T-helper 1 cell treated with Interleukin-12 subunit alpha and Interleukin-12 subunit beta and Interleukin-4 antibody, amounts not matched to agents 30 μg/mL and 1 μg/mL, for 36 hours (primary cell): ENCODE data around the gene TTC28.

ENCODE experiments used
- H3K27ac Mint-ChIP-seq: one replicate; pipeline ENCODE4 v1.8.0; 2021; ENCODE audit warnings: mild to moderate bottlenecking, mixed read lengths
- H3K27me3 Mint-ChIP-seq: one replicate; pipeline ENCODE4 v1.8.0; 2021; ENCODE audit warnings: low read depth, mixed read lengths
- H3K36me3 Mint-ChIP-seq: one replicate; pipeline ENCODE4 v1.8.0; 2021; ENCODE audit warnings: low read depth, mixed read lengths
- H3K4me1 Mint-ChIP-seq: one replicate; pipeline ENCODE4 v1.8.0; 2021; ENCODE audit warnings: low read depth, mixed read lengths
- H3K4me3 Mint-ChIP-seq: one replicate; pipeline ENCODE4 v1.8.0; 2021; ENCODE audit warnings: mild to moderate bottlenecking, moderate library complexity, mixed read lengths
- H3K9me3 Mint-ChIP-seq: one replicate; pipeline ENCODE4 v1.8.0; 2021; ENCODE audit warnings: mixed read lengths

TTC28 gene

DNA sequence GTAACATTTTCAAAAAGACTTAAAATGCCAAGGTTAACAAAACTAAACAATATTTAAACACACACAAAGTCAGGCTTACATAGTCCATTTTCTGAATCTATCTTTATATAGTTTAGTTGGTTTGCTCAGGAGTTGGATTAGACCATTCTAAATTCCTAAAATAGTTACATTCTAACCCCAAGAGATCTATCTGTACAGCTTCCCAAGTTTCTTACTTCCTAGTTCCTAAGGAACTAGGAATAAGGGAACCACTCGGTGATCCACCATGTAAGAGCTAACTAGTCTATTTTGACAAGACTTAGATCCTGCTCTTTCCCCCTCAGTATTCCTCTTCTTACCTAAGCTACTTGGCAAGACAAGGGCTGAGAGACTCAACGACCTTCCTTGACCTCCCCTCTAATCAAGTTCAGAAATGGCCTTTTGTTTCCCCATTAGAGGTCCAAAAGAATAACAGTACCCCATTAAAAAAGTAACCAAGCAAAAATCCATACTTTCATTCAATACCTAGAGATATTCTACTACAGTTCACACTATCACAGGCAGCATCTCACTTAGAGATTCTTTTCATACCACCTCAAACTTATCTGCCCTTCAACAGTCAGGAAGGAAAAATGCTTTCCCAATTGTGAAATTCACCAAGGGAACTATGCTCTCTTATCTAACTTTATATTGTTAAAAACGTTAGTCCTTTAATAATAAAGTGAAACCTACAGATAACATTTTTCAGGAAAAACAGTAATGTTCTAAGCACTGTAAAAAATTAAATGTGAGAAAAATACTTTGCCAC is 253.1 kb downstream of the TTC28 start:
- no peaks in the 10 kb centered on the region for H3K27me3 Mint-ChIP-seq
- no peak overlapping the region for H3K27ac Mint-ChIP-seq
- H3K9me3 Mint-ChIP-seq: no peaks in the 10 kb centered on the region
- H3K4me1 Mint-ChIP-seq: no peaks in the 10 kb centered on the region
- no peaks in the 10 kb centered on the region for H3K36me3 Mint-ChIP-seq
- H3K4me3 Mint-ChIP-seq: no peak overlapping the region

DNA sequence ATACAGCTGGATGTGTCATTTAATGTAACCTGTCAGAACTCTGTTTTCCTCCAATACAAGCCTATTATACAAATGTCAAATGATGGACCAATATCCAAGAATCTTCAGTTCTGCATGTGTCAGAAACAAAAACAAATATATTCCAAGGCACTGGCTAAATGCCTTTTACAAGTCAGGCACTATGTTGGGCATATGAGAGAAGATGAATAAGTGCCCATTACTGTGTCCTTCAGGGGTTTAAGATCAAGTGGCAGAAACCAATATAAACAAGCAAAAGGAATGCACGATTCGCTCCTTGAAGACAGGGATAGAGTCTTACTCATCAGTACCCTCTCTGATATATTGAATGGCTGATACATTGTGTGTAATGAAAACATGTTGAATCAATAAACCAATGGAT is 254.4 kb downstream of the TTC28 start:
- Mint-ChIP-seq H3K36me3 (no peaks in the 10 kb centered on the region), H3K27ac (no peak overlapping the region)

DNA sequence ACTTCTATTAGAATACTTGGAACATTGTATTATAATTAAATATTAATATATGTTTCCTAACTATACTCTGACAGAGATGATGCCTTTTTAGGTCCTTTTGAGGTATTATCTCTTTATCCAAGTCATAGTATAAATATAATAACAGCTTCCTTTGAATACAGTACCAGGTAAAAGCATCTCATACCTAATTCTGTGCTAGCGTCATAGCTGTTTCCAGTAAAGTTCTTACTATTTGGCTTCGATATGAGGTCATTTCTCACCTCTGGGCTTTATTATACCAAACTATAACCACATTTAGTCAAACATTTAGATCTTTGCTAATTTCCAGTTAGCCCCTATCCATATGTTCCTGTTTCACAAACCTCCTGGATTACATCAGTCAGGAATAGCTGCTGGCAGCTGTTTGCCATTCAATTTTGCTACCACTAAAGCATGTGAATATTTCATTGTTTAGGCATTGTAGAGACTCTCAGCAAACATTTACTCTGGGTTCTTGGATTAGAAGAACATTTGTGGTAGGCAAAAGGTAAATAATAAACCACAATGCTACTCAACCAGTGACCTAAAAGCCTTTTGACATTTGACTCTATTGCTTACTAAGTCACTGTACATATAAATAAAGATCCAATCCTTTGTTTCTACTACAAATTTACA is 255.1 kb downstream of the TTC28 start:
- H3K27ac Mint-ChIP-seq: no peak overlapping the region
- no peaks in the 10 kb centered on the region for H3K9me3 Mint-ChIP-seq
- H3K4me1 Mint-ChIP-seq: no peaks in the 10 kb centered on the region
- no peaks in the 10 kb centered on the region for H3K36me3 Mint-ChIP-seq
- no peak overlapping the region for H3K4me3 Mint-ChIP-seq
- no peaks in the 10 kb centered on the region for H3K27me3 Mint-ChIP-seq

More for the DNA sequence above, 254.4 kb downstream of the TTC28 start:
- Mint-ChIP-seq H3K27me3 (no peaks in the 10 kb centered on the region), H3K4me3 (no peak overlapping the region), H3K4me1 (no peaks in the 10 kb centered on the region), H3K9me3 (no peaks in the 10 kb centered on the region)

DNA sequence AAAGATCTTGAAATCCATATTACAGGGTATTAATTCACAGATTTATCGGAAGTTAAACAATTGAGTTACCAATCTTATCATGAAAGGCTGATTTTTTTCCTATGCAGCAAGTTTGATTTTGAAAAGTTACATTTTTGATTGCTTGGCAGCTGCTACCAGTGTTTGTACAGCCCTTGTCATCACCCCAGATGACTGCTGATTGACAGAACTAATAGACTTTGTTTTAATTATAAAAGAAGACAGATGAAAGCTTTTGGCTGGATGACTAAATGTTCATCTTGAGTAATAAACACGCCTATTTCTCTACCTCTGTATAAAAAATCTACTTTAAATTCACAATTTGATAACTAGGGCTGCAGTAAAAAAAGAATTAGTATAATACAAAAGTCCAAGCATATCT is 259.7 kb downstream of the TTC28 start:
- Mint-ChIP-seq H3K27ac (no peak overlapping the region), H3K27me3 (no peaks in the 10 kb centered on the region), H3K4me3 (no peak overlapping the region), H3K4me1 (no peaks in the 10 kb centered on the region), H3K9me3 (no peaks in the 10 kb centered on the region), H3K36me3 (no peaks in the 10 kb centered on the region)

DNA sequence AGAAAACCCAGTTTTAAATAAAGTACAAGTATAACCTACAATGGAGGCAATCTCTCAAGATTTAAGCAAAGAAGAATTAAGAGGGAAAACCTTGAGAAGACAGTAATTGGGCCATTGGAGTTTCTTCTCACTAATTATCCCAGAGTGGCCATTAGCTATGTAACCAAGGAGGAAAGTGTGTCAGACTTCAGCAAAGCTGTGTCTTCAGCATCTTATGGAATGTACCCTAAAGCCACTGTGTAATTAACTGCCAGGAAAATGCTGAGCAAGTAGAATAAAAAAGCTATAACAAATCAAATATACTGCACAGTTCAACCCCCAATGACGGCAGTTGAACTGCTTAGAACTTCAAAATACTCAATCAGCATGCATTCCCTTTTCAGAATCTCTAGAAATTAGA is 261.6 kb downstream of the TTC28 start:
- Mint-ChIP-seq H3K9me3 (no peaks in the 10 kb centered on the region), H3K36me3 (no peaks in the 10 kb centered on the region), H3K27ac (no peak overlapping the region), H3K4me3 (no peak overlapping the region), H3K4me1 (no peaks in the 10 kb centered on the region), H3K27me3 (no peaks in the 10 kb centered on the region)

DNA sequence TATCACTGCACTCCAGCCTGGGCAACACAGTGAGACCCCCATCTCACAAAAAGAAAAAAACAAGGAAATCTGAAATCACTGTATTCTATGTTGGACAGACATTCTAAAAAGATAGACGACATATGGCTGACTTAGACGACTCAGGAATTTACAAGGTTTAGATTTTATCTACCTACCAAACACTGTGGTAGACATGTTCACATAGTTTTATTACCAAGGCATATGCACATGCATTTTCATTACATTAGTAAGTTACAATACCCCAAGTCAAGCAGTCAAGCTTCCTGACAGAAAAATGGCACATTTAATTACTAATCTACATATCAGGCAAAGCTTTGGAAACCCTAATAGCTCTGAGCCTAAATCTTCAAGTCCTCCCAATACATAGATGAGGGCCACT is 262.2 kb downstream of the TTC28 start:
- H3K4me1 Mint-ChIP-seq: no peaks in the 10 kb centered on the region
- no peaks in the 10 kb centered on the region for H3K27me3 Mint-ChIP-seq
- no peaks in the 10 kb centered on the region for H3K9me3 Mint-ChIP-seq
- H3K4me3 Mint-ChIP-seq: no peak overlapping the region
- no peaks in the 10 kb centered on the region for H3K36me3 Mint-ChIP-seq
- H3K27ac Mint-ChIP-seq: no peak overlapping the region

DNA sequence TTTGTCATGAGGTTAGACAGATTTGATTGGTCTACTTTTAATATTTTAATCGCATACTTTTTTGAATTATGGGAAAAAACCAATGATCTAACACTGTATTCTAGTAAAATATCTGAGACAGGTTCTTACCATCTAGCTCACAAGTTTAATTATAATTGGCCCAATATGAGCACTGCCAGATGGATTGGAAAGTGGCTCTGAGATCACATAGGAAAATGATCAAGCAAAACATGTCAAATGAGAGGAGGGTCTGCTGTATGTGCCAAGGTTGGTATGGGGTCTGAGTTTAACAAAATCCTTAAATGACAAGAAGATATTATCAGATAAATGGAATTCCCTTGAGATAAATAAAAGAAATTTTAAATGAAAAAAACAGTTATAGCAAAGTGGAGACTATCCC is 264.7 kb downstream of the TTC28 start:
- Mint-ChIP-seq H3K36me3 (no peaks in the 10 kb centered on the region), H3K27ac (no peak overlapping the region), H3K4me1 (no peaks in the 10 kb centered on the region), H3K4me3 (no peak overlapping the region), H3K27me3 (no peaks in the 10 kb centered on the region), H3K9me3 (no peaks in the 10 kb centered on the region)

DNA sequence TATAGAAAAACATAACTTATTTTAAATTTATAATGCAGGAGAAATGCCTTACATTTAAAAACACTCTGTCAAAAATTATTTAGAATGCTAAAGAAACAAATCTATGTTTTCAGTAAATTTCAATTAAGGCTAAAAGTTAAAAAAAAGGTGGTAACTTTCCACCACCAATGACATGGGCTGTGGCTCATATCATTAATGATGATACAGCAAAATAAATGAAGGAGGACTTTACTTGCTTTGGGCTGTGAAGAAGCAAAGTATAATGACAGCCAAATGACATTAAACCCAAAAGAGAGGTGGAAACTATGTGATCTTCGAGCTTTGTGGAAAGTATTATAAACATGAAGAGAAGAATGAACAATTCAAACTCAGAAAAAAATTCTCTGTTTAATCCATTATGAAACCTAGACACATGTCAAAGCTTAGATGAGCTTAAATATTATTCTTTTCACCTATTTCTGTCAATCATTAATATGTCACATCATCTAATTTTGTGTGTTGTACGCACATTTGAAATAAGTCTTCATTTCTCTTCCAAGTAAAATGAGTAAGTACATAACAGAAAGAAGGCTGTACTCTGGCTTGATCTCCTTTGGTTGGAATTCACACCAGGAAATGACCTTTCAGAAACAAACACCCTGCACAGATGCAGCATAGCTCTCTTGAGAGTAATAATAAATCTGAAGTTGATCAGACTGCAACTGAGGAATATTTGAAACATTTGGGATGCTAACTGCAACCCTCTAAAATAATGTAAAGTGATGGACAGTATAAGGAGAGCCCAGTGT is 265.8 kb downstream of the TTC28 start:
- Mint-ChIP-seq H3K4me3 (no peak overlapping the region), H3K36me3 (no peaks in the 10 kb centered on the region), H3K9me3 (no peaks in the 10 kb centered on the region), H3K27me3 (no peaks in the 10 kb centered on the region), H3K4me1 (peaks cover 1% of the 10 kb centered on the region), H3K27ac (no peak overlapping the region)

DNA sequence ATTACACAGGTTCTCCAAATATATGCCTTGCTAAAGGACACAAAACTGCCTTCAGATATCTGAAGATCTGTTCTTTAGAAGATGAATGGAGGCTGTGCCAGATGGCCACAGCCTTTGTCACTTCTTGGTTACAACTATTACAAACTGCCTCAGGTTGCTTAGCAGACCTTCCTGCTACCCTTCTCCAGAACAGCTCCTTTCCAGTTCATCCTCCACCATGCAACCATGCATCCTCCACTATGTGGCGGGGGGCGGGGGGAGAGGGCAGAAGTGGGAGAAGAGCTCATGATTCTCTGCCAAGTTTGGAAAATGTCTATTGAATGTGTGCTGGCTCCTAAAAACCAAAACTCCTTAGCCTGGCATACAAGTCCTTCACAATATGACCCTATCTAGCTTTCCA is 267.5 kb downstream of the TTC28 start:
- no peaks in the 10 kb centered on the region for H3K9me3 Mint-ChIP-seq
- H3K4me3 Mint-ChIP-seq: no peak overlapping the region
- H3K4me1 Mint-ChIP-seq: peaks cover 1% of the 10 kb centered on the region
- H3K27me3 Mint-ChIP-seq: no peaks in the 10 kb centered on the region
- no peak overlapping the region for H3K27ac Mint-ChIP-seq
- no peaks in the 10 kb centered on the region for H3K36me3 Mint-ChIP-seq

DNA sequence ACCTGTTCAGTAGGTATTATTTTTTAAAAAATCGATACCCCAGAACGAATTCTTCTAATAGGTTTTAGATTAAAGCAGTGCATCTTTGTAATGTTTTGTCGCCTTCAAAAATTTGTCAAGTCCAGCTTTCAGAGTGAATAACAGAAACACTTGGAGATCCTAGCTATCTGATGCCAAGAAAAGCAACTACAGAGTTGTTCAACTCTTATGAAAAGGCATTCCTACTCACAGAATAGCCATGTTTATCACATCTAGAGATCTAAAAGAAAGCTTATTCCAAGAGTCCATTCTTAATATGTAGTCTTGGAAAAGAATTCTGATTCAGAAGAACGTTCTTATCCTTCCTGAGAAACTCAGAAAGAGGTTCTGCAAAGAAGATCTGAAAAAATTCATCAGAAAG is 268.5 kb downstream of the TTC28 start:
- Mint-ChIP-seq H3K4me3 (no peak overlapping the region), H3K36me3 (no peaks in the 10 kb centered on the region), H3K27ac (no peak overlapping the region), H3K4me1 (peaks cover 1% of the 10 kb centered on the region), H3K9me3 (no peaks in the 10 kb centered on the region), H3K27me3 (no peaks in the 10 kb centered on the region)

DNA sequence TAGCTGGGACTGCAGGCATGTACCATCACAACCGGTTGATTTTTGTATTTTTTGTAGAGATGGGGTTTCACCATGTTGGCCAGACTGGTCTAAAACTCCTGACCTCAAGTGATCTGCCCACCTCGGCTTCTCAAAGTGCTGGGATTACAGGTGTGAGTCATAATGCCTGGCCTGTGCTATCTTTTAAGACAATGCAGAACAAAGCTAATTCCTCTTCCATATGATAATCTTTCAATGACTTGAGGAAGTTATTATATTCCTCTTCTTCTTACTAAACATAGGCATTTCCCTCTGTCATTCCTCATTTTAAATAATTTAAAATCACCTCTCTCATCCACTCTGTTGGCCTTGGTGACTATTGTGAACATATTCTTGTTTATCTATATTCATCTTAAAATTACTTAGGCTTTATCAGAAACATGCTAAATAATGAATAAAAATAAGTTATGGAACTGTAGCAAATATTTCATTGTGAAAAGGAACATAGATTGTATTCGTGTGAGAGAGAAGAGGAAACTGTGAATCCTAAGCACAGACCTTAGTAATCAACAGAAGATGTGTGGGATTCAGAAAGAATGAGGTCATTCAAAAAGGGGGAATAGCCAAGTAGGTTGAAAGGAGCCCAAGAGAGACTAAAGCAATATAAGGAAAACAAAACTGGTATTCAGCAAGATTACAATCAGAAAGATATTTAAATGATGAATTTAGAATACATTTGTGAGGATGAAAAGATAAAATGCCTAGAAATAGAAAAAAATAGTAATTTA is 269.4 kb downstream of the TTC28 start:
- Mint-ChIP-seq H3K27ac (no peak overlapping the region), H3K4me3 (no peak overlapping the region), H3K4me1 (peaks cover 1% of the 10 kb centered on the region)

DNA sequence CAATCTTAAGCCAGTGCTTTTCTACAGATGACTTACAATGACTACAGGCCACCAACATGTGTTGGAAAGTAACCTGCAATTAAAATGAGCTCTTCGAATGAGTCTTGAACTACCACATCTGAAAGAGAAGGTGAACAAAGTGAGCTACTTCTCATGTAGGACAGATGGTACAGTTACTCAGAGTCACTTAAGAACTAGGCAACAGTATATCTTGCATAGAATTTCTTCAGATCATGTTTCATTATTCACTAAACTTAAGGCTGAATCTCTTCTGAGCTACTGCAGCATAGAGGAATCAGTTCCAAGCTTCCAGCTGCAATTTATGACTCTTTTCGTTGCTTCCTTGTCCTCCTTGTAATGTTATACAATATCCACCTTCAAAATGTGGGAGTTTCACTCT is 270.9 kb downstream of the TTC28 start:
- Mint-ChIP-seq H3K4me1 (peaks cover 4% of the 10 kb centered on the region), H3K27ac (no peak overlapping the region), H3K36me3 (peaks cover 3% of the 10 kb centered on the region), H3K27me3 (no peaks in the 10 kb centered on the region), H3K9me3 (no peaks in the 10 kb centered on the region), H3K4me3 (no peak overlapping the region)

More for the DNA sequence above, 269.4 kb downstream of the TTC28 start:
- Mint-ChIP-seq H3K9me3 (no peaks in the 10 kb centered on the region), H3K27me3 (no peaks in the 10 kb centered on the region), H3K36me3 (no peaks in the 10 kb centered on the region)

DNA sequence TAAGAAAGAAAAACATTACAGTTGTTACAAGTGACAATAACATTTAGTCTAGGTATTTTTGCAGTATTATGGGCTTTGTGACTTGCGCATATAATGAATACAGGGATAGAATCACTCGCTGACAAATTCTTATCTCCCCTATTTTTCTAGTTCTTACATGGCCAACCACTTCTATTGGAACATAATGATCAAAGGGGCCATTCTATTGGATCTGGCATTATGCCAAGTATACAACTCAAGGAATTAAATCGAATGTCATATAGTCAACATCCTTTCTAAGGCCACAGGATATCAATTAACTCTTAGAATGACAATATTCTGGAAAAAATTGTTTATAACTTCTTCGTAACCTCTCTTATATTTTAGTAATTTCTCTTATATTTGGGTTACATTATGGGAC is 272.0 kb downstream of the TTC28 start:
- Mint-ChIP-seq H3K36me3 (peaks cover 3% of the 10 kb centered on the region), H3K4me3 (no peak overlapping the region), H3K27me3 (no peaks in the 10 kb centered on the region), H3K4me1 (peaks cover 7% of the 10 kb centered on the region), H3K27ac (no peak overlapping the region), H3K9me3 (no peaks in the 10 kb centered on the region)

DNA sequence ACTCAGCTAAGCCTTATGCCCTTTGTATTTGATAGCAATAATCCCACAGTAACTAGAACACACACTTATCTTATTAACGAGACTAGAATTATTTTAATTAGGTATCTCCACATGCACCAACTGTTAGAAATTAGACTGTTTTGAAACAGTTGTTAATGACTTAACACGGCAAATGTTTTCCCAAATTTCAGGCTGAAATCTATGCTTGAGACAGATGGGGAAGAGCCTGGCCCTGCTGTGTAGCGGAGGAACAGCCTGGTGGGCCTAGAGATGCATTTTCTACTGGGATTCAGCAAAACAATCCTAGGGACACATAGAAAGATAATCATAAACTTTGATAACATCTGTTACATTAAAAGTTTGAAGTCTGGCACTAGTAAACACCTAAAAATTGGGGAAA is 273.4 kb downstream of the TTC28 start:
- H3K36me3 Mint-ChIP-seq: peaks cover 3% of the 10 kb centered on the region
- H3K27me3 Mint-ChIP-seq: no peaks in the 10 kb centered on the region
- peaks cover 14% of the 10 kb centered on the region for H3K4me1 Mint-ChIP-seq
- H3K27ac Mint-ChIP-seq: no peak overlapping the region
- H3K4me3 Mint-ChIP-seq: no peak overlapping the region
- H3K9me3 Mint-ChIP-seq: no peaks in the 10 kb centered on the region
